CD4-positive, alpha-beta T cell (primary cell): Measurements from ENCODE around the gene CCNL1. TPM values are rescaled to one million over a fixed set of nuclear protein-coding genes. Genes with fewer than 3 reads are reported as not detected.

Source experiments
- ATAC-seq: fragments of 200-7000 bp; cut with Tn5 transposase; one replicate; pipeline ENCODE4 v1.10.0; 2022; ENCODE audit warnings: mild to moderate bottlenecking; ENCODE audit not compliant: poor library complexity
- CTCF ChIA-PET: fragments of 350-600 bp; sonication (Branson Sonifier 250); formaldehyde crosslinking; loops from one replicate; lab custom pipeline; 2021; ENCODE audit warnings: antibody characterized with exemption, inconsistent platforms; lab: Charles Lee
- POLR2A ChIA-PET: fragments of 350-600 bp; sonication (Branson Sonifier 250); formaldehyde crosslinking; loops from one replicate; lab custom pipeline; 2021; ENCODE audit warnings: antibody characterized with exemption, inconsistent platforms; lab: Charles Lee
- DNase-seq, 14 experiments: peaks; one replicate each; pipeline ENCODE4 v3.0.0-alpha.2; 2013 to 2020; ENCODE audit warnings: mixed read lengths in 2 of 14
- H3K27ac ChIP-seq, 2 donors: one replicate each; pipeline versions ENCODE4 v1.5.1 to v1.7.0; 2013; ENCODE audit warnings: low read length in 2 of 2, low read depth in 1 of 2, mild to moderate bottlenecking in 1 of 2
- H3K27me3 ChIP-seq, 2 experiments: 1 replicate in 1 of 2; 2 replicates in 1 of 2; pipeline versions ENCODE4 v1.6.1 to v1.7.0; 2013; ENCODE audit warnings: low read length in 2 of 2, control low read depth in 1 of 2, mild to moderate bottlenecking in 1 of 2, moderate library complexity in 1 of 2; ENCODE audit not compliant: insufficient read depth in 2 of 2, control insufficient read depth in 1 of 2
- H3K36me3 ChIP-seq: one replicate; pipeline ENCODE4 v1.6.1; 2013; ENCODE audit warnings: low read length, control low read depth; ENCODE audit not compliant: insufficient read depth
- H3K4me1 ChIP-seq: one replicate; pipeline ENCODE4 v1.6.1; 2013; ENCODE audit warnings: low read length, control low read depth; ENCODE audit not compliant: insufficient read depth
- H3K4me3 ChIP-seq: one replicate; pipeline ENCODE4 v1.5.1; 2013; ENCODE audit warnings: mild to moderate bottlenecking, low read length, moderate library complexity
- H3K9me3 ChIP-seq, 2 experiments: 1 replicate in 1 of 2; 2 replicates in 1 of 2; pipeline versions ENCODE4 v1.6.1 to v1.7.0; 2013; ENCODE audit warnings: low read length in 2 of 2, mild to moderate bottlenecking in 2 of 2, control low read depth in 1 of 2, moderate library complexity in 1 of 2; ENCODE audit not compliant: control insufficient read depth in 1 of 2, insufficient read depth in 1 of 2
- H3K27ac Mint-ChIP-seq: one replicate; pipeline ENCODE4 v1.8.0; 2020; ENCODE audit warnings: mixed read lengths
- H3K27me3 Mint-ChIP-seq: one replicate; pipeline ENCODE4 v1.8.0; 2021; ENCODE audit warnings: mixed read lengths
- H3K36me3 Mint-ChIP-seq: one replicate; pipeline ENCODE4 v1.8.0; 2021; ENCODE audit warnings: low read depth, mixed read lengths
- H3K4me1 Mint-ChIP-seq: one replicate; pipeline ENCODE4 v1.8.0; 2021; ENCODE audit warnings: low read depth, mixed read lengths
- H3K4me3 Mint-ChIP-seq: one replicate; pipeline ENCODE4 v1.8.0; 2020; ENCODE audit warnings: mild to moderate bottlenecking, mixed read lengths
- H3K9me3 Mint-ChIP-seq: one replicate; pipeline ENCODE4 v1.8.0; 2020; ENCODE audit warnings: mixed read lengths
- intact Hi-C, 2 experiments: fragments of 100-400 bp; cut with DNase I in 1 of 2; cut with micrococcal nuclease in 1 of 2; formaldehyde crosslinking; loops; one replicate each; pipeline versions ENCODE4 v1.15.1 to v1.9.0; 2023 to 2025; cut with DNase I, micrococcal nuclease
- total RNA-seq, 174 experiments: library from RNA in 2 of 174; stranded (reverse) in 2 of 174; gene quantifications; one replicate each; pipeline ENCODE4 v1.2.3 and lab custom pipeline; 2021 to 2026
- TF ChIP-seq, protein P1 (sequence below): fragments of 200-600 bp; IDR thresholded peaks from one replicate; pipeline ENCODE4 v1.8.0; 2022; ENCODE audit warnings: antibody characterized with exemption, mild to moderate bottlenecking

Gene CCNL1
- total RNA-seq, 2 experiments from 2014 or later = 1,350 to 1,388 TPM

DNA sequence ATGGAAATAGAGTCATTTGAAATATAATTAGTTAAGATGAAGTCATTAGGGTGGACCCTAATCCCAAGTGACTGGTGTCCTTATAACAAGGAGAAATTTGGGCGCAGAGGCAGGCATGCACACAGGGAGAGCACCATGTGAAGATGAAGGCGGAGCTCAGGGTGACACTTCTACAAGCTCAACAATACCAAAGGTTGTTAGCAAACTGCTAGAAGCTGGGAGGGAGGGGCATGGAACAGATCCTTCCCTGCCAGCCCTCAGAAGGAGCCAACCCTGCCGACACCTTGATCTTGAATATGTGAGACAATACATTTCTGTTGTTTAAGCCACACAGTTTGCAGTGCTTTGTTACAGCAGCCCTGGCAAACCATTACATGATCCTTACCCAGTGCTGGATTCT is 57.8 kb downstream of the CCNL1 start:
- no peak overlapping the region for H3K4me3 Mint-ChIP-seq
- no peak for ATAC-seq
- TF ChIP-seq, protein P1, sequence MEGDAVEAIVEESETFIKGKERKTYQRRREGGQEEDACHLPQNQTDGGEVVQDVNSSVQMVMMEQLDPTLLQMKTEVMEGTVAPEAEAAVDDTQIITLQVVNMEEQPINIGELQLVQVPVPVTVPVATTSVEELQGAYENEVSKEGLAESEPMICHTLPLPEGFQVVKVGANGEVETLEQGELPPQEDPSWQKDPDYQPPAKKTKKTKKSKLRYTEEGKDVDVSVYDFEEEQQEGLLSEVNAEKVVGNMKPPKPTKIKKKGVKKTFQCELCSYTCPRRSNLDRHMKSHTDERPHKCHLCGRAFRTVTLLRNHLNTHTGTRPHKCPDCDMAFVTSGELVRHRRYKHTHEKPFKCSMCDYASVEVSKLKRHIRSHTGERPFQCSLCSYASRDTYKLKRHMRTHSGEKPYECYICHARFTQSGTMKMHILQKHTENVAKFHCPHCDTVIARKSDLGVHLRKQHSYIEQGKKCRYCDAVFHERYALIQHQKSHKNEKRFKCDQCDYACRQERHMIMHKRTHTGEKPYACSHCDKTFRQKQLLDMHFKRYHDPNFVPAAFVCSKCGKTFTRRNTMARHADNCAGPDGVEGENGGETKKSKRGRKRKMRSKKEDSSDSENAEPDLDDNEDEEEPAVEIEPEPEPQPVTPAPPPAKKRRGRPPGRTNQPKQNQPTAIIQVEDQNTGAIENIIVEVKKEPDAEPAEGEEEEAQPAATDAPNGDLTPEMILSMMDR = no peak
- no peaks in the 10 kb centered on the region for H3K36me3 Mint-ChIP-seq
- no peaks in the 10 kb centered on the region for H3K27me3 ChIP-seq
- no peaks in the 10 kb centered on the region for H3K9me3 ChIP-seq
- peaks cover 31% of the 10 kb centered on the region for H3K4me1 ChIP-seq
- H3K4me1 Mint-ChIP-seq = peaks cover 26% of the 10 kb centered on the region
- no peaks in the 10 kb centered on the region for H3K9me3 Mint-ChIP-seq
- H3K4me3 ChIP-seq = no peak overlapping the region
- CTCF ChIA-PET = interaction anchor here (2.1 kb wide), 1 partner anchor 11 kb away, joined by 5 read pairs; no protein-coding TSS in a partner anchor
- intact Hi-C loops = no loop called here
- H3K27ac ChIP-seq = no peak overlapping the region
- POLR2A ChIA-PET = no interaction called here
- H3K27ac Mint-ChIP-seq = no peak overlapping the region
- no peaks in the 10 kb centered on the region for H3K36me3 ChIP-seq
- DNase-seq = no peak
- no peaks in the 10 kb centered on the region for H3K27me3 Mint-ChIP-seq

DNA sequence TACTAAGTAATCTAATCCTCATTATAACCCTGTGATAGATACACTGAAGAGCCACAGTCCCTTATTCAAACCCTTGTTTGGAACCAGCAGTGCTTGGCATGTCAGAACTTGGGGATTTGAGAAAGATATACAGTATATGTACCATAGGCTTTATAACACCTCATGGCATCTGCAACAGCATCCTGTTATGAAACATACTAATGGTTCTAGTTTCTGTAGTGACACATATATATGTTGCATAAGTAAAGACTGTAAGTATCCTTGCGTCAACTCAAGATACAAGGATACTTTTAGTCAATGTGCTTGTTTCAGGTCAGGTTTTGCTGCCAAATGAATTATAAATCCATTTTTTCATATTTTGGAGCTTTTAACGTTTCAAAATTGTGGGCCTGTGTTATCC is 58.5 kb downstream of the CCNL1 start:
- Mint-ChIP-seq H3K27ac (no peak overlapping the region), H3K9me3 (no peaks in the 10 kb centered on the region)
- H3K4me3 ChIP-seq = no peak overlapping the region

DNA sequence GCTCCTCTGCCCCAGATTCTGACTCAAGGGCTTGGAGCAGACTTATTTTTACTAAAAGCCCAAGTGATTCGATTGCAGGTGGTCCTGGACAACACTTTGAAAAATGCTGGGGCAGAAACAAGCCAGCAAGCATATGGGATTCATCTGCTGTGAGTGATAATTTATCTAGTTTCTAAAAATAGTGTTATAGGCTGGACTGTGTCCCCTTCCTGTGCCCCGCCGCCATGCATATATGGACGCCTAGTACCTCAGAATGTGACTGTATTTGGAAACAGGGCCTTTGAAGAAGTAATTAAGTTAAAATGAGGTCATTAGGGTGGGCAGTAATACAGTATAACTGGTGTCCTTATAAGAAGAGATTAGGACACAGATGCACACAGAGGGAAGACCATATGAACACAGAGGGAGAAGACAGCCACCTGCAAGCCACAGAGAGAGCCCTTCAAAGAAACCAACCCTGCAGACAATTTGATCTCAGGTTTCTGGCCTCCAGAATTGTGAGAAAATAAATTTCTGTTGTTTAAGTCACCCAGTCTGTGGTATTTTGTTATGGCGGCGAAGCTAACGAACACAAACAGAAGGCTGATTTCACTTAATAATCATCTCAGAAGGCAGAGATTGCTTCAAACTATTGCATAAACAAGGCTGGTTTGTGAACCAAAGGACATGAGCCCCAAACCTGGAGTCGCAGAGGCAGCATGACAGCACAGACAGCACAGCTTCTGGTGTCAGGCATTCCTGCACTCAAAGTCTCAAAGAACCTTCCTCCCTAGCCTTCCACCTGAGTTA is 59.1 kb downstream of the CCNL1 start:
- no peaks in the 10 kb centered on the region for H3K36me3 ChIP-seq
- Mint-ChIP-seq H3K9me3 (no peaks in the 10 kb centered on the region), H3K36me3 (no peaks in the 10 kb centered on the region), H3K4me3 (no peak overlapping the region), H3K27me3 (no peaks in the 10 kb centered on the region), H3K27ac (no peak overlapping the region), H3K4me1 (peaks cover 25% of the 10 kb centered on the region)
- no peak overlapping the region for H3K4me3 ChIP-seq
- no peaks in the 10 kb centered on the region for H3K27me3 ChIP-seq
- no peak for ATAC-seq
- DNase-seq = no peak
- no peaks in the 10 kb centered on the region for H3K9me3 ChIP-seq
- ChIA-PET CTCF (no interaction called here), POLR2A (no interaction called here)
- TF ChIP-seq, protein P1 = no peak
- H3K27ac ChIP-seq = no peak overlapping the region
- peaks cover 26% of the 10 kb centered on the region for H3K4me1 ChIP-seq
- intact Hi-C loops = no loop called here

More for the DNA sequence above, 58.5 kb downstream of the CCNL1 start:
- Mint-ChIP-seq H3K36me3 (no peaks in the 10 kb centered on the region), H3K4me1 (peaks cover 26% of the 10 kb centered on the region), H3K4me3 (no peak overlapping the region), H3K27me3 (no peaks in the 10 kb centered on the region)
- intact Hi-C loops = no loop called here
- Histone ChIP-seq H3K4me1 (peaks cover 31% of the 10 kb centered on the region), H3K27me3 (no peaks in the 10 kb centered on the region), H3K27ac (no peak overlapping the region), H3K36me3 (no peaks in the 10 kb centered on the region), H3K9me3 (no peaks in the 10 kb centered on the region)
- ATAC-seq = no peak
- ChIA-PET POLR2A (no interaction called here), CTCF (no interaction called here)
- no peak for DNase-seq
- TF ChIP-seq, protein P1 = no peak
